GM23338 (cell line): Measurements from ENCODE around the gene AFF2. TPM values are rescaled to one million over a fixed set of nuclear protein-coding genes. Genes with fewer than 3 reads are reported as not detected.

Experiments used
- ATAC-seq: fragments of 200-7000 bp; cut with Tn5 transposase; 3 replicates; pipeline ENCODE4 v1.9.1; 2020
- DNase-seq: peaks from one replicate; pipeline ENCODE4 v3.0.0-alpha.2; 2015; ENCODE audit warnings: low spot score
- H2AFZ ChIP-seq: fragments of 200-600 bp; sonication (generic); 2 replicates; pipeline ENCODE4 v1.8.0; 2016; ENCODE audit warnings: antibody characterized with exemption, mild to moderate bottlenecking, moderate library complexity
- H3F3A ChIP-seq: fragments of 200-600 bp; sonication (generic); replicated peaks from 2 replicates; pipeline ENCODE4 v1.8.0; 2017; ENCODE audit warnings: antibody characterized with exemption, mixed run types, low read depth
- H3K27ac ChIP-seq: fragments of 200-600 bp; sonication (generic); 2 replicates; pipeline ENCODE4 v1.6.1; 2016; ENCODE audit warnings: low read depth
- H3K27me3 ChIP-seq: fragments of 200-600 bp; sonication (generic); 2 replicates; pipeline ENCODE4 v1.8.0; 2016; ENCODE audit warnings: mild to moderate bottlenecking, mixed run types, moderate library complexity; ENCODE audit not compliant: insufficient read depth
- H3K36me3 ChIP-seq: fragments of 200-600 bp; sonication (generic); 2 replicates; pipeline ENCODE4 v1.8.0; 2016; ENCODE audit warnings: mild to moderate bottlenecking; ENCODE audit not compliant: insufficient read depth
- H3K4me1 ChIP-seq: fragments of 200-600 bp; sonication (generic); 2 replicates; pipeline ENCODE4 v1.8.0; 2016; ENCODE audit warnings: mild to moderate bottlenecking, moderate library complexity; ENCODE audit not compliant: insufficient read depth
- H3K4me2 ChIP-seq: fragments of 200-600 bp; sonication (generic); 2 replicates; pipeline ENCODE4 v1.7.1; 2017; ENCODE audit warnings: mixed run types
- H3K4me3 ChIP-seq: fragments of 200-600 bp; sonication (generic); 2 replicates; pipeline ENCODE4 v1.6.1; 2016; ENCODE audit warnings: mixed run types
- H3K79me2 ChIP-seq: fragments of 200-600 bp; sonication (generic); replicated peaks from 2 replicates; pipeline ENCODE4 v1.8.0; 2017; ENCODE audit warnings: mild to moderate bottlenecking; ENCODE audit not compliant: insufficient read depth
- H3K9me2 ChIP-seq: fragments of 200-600 bp; sonication (generic); 2 replicates; pipeline ENCODE4 v1.8.0; 2017; ENCODE audit not compliant: insufficient read depth
- H4K20me1 ChIP-seq: fragments of 200-600 bp; sonication (generic); replicated peaks from 2 replicates; pipeline ENCODE4 v1.8.0; 2017; ENCODE audit warnings: mild to moderate bottlenecking; ENCODE audit not compliant: insufficient read depth
- H3K27ac Mint-ChIP-seq: 2 replicates; pipeline ENCODE4 v1.8.0; 2020; ENCODE audit warnings: inconsistent platforms, mild to moderate bottlenecking, moderate library complexity, mixed read lengths
- H3K27me3 Mint-ChIP-seq: 3 replicates; pipeline ENCODE4 v1.8.0; 2022; ENCODE audit warnings: low read depth, mild to moderate bottlenecking, moderate library complexity, mixed read lengths, inconsistent platforms; ENCODE audit not compliant: insufficient read depth, poor library complexity
- H3K36me3 Mint-ChIP-seq: 3 replicates; pipeline ENCODE4 v1.8.0; 2021; ENCODE audit warnings: low read depth, mild to moderate bottlenecking, inconsistent platforms, moderate library complexity, mixed read lengths
- H3K4me1 Mint-ChIP-seq: 3 replicates; pipeline ENCODE4 v1.8.0; 2020; ENCODE audit warnings: mild to moderate bottlenecking, inconsistent platforms, mixed read lengths
- H3K4me3 Mint-ChIP-seq: 3 replicates; pipeline ENCODE4 v1.8.0; 2021; ENCODE audit warnings: moderate library complexity, mild to moderate bottlenecking, inconsistent platforms, mixed read lengths
- H3K9me3 Mint-ChIP-seq: 3 replicates; pipeline ENCODE4 v1.8.0; 2020; ENCODE audit warnings: moderate library complexity, mild to moderate bottlenecking, inconsistent platforms, mixed read lengths
- CTCF ChIP-seq, 2 experiments: fragments of 200-600 bp in 1 of 2; sonication (generic) in 1 of 2; conservative IDR thresholded peaks; 2 replicates each; pipeline versions ENCODE4 v1.5.1 to v1.6.1; 2016 to 2017; ENCODE audit warnings: antibody characterized with exemption in 2 of 2, low read depth in 2 of 2, mild to moderate bottlenecking in 2 of 2, moderate library complexity in 1 of 2
- ETS1 ChIP-seq: IDR thresholded peaks from 2 replicates; pipeline ENCODE4 v1.6.1; 2016; ENCODE audit warnings: antibody characterized with exemption
- EZH2 ChIP-seq: fragments of 200-600 bp; sonication (generic); IDR thresholded peaks from one replicate; pipeline ENCODE4 v1.8.0; 2017; ENCODE audit warnings: antibody characterized with exemption, mild to moderate bottlenecking, low read depth; ENCODE audit not compliant: unreplicated experiment
- EZH2phosphoT487 ChIP-seq: fragments of 200-600 bp; sonication (generic); IDR thresholded peaks from one replicate; pipeline ENCODE4 v1.8.1; 2018; ENCODE audit warnings: antibody characterized with exemption; ENCODE audit not compliant: unreplicated experiment
- JUNB ChIP-seq: IDR thresholded peaks from one replicate; pipeline ENCODE4 v1.6.1; 2016; ENCODE audit warnings: antibody characterized with exemption; ENCODE audit not compliant: unreplicated experiment
- NANOG ChIP-seq: IDR thresholded peaks from 2 replicates; pipeline ENCODE4 v1.6.1; 2016; ENCODE audit warnings: antibody characterized with exemption, borderline replicate concordance
- STAT1 ChIP-seq: IDR thresholded peaks from one replicate; pipeline ENCODE4 v1.6.1; 2016; ENCODE audit warnings: antibody characterized with exemption; ENCODE audit not compliant: unreplicated experiment
- ZNF114 ChIP-seq: fragments of 250-450 bp; sonication (Bioruptor Pico); IDR thresholded peaks from 2 replicates; pipeline ENCODE4 v1.5.0; 2020; ENCODE audit warnings: mild to moderate bottlenecking, moderate library complexity
- ZNF331 ChIP-seq: fragments of 250-450 bp; sonication (Bioruptor Pico); IDR thresholded peaks from 2 replicates; pipeline ENCODE4 v1.5.0; 2020; ENCODE audit warnings: low read depth, mild to moderate bottlenecking, moderate library complexity
- polyA plus RNA-seq: library from polyadenylated mRNA; unstranded; fragments of >200 nt; fragmentation: Nextera tagmentation; extraction: Ambion mirVana; gene quantifications from 2 replicates; pipeline ENCODE4 v1.2.1, GENCODE V29; 2016
- total RNA-seq: library from RNA; depleted of rRNA; stranded (reverse); fragments of >200 nt; shearing (Covaris generic); gene quantifications from 2 replicates; pipeline ENCODE4 v1.2.3, GENCODE V29; 2014

The AFF2 gene
- total and polyA plus RNA-seq, 2 experiments from 2014 or later = 1.6 to 5.8 TPM

DNA sequence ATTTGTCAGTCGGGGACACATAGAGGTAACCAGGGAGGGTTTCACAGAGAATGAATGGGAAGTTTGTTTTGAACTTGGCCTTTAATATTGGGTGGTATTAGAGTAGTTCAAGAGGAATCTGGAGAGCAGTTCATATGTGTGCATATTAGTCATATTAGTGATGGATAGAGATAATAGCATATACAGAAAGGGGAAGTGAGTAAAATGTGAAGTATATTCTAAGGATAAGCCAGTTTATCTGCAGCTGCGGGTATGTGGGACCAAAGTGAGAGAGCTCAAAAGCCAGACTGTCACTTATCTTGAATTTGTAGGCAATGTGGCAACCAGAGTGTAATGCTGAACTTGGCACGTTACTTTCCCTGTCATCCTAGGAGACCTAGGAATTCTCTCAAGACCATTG is 169.9 kb downstream of the AFF2 start (continued):
- TF ChIP-seq ETS1 (no peak), STAT1 (no peak), ZNF114 (no peak), ZNF331 (CRISPR knock-in tag) (no peak), EZH2phosphoT487 (no peak), JUNB (no peak), EZH2 (no peak)

DNA sequence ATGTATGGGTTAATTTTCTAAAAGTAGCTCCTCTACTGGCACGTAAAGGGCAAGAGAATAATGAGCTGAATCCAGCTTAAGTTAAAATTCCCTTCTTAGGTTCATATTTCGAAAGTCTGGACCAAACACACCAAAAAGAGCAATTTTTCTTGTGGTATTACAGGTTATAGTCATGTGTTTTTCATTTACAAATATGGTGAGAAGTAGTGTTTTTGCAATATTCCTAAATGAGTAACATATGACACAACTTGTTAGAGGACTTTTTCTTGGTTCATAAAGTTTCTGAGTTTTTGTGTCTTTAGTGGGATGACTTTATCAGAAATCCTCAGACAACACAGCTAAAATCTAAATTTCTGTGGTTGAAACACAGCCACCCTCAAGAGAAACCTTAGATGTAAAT is 172.1 kb downstream of the AFF2 start:
- Histone ChIP-seq H4K20me1 (no peaks in the 10 kb centered on the region), H3K79me2 (no peaks in the 10 kb centered on the region), H3K27me3 (no peaks in the 10 kb centered on the region), H3K4me1 (no peaks in the 10 kb centered on the region), H3K4me2 (no peak overlapping the region), H3K36me3 (no peaks in the 10 kb centered on the region), H3K27ac (no peak overlapping the region), H3K4me3 (no peak overlapping the region), H2AFZ (no peak overlapping the region), H3K9me2 (no peaks in the 10 kb centered on the region), H3F3A (no peaks in the 10 kb centered on the region)
- peaks cover 30% of the 10 kb centered on the region for H3K9me3 Mint-ChIP-seq
- TF ChIP-seq CTCF (conservative IDR thresholded peaks at IDR 0.05; ENCODE audit: low read depth in 2 of 2) (no peak), EZH2phosphoT487 (no peak), ZNF331 (CRISPR knock-in tag) (no peak)
- peaks cover 30% of the 10 kb centered on the region for H3K36me3 Mint-ChIP-seq
- H3K27me3 Mint-ChIP-seq = no peaks in the 10 kb centered on the region
- ATAC-seq (no peak), DNase-seq (no peak)
- H3K4me3 Mint-ChIP-seq = no peak overlapping the region
- no peaks in the 10 kb centered on the region for H3K4me1 Mint-ChIP-seq
- H3K27ac Mint-ChIP-seq = no peak overlapping the region

- Histone ChIP-seq H3K9me2 (no peaks in the 10 kb centered on the region), H3K36me3 (no peaks in the 10 kb centered on the region), H3K4me3 (no peak overlapping the region), H2AFZ (no peak overlapping the region), H3K4me1 (no peaks in the 10 kb centered on the region), H3K27me3 (no peaks in the 10 kb centered on the region), H3K4me2 (no peak overlapping the region), H4K20me1 (no peaks in the 10 kb centered on the region), H3K79me2 (no peaks in the 10 kb centered on the region), H3F3A (no peaks in the 10 kb centered on the region), H3K27ac (no peak overlapping the region)
- H3K9me3 Mint-ChIP-seq = no peaks in the 10 kb centered on the region
- no peak overlapping the region for H3K27ac Mint-ChIP-seq
- H3K27me3 Mint-ChIP-seq = no peaks in the 10 kb centered on the region
- no peaks in the 10 kb centered on the region for H3K4me1 Mint-ChIP-seq
- ATAC-seq (no peak), DNase-seq (no peak)
- no peak for TF ChIP-seq ZNF114
- peak in 1 of 2 experiments; percentile 16; a peak in 1 of 4 replicates for TF ChIP-seq CTCF (conservative IDR thresholded peaks at IDR 0.05; ENCODE audit: low read depth in 2 of 2)
- no peak for TF ChIP-seq NANOG
- no peak for TF ChIP-seq JUNB
- H3K36me3 Mint-ChIP-seq = no peaks in the 10 kb centered on the region; the same call in 2 of the 3 replicates
- H3K4me3 Mint-ChIP-seq = no peak overlapping the region
These were observed 181.2 kb downstream of the AFF2 start for GRCh38 chrX:148681605-148682004.
